ENCODE results near the gene EPHB6.

EPHB6 gene

GRCh38 chr7:142875456-142875855 is 20.6 kb downstream of the EPHB6 start:
- in situ Hi-C loops (cut with HindIII; ENCODE audit: low sequenced_read_pairs): no loop called here

GRCh38 chr7:142876236-142876960 is 21.5 kb downstream of the EPHB6 start:
- in situ Hi-C loops (cut with HindIII; ENCODE audit: low sequenced_read_pairs): no loop called here

GRCh38 chr7:142876991-142877910 is 22.4 kb downstream of the EPHB6 start:
- in situ Hi-C loops (cut with HindIII; ENCODE audit: low sequenced_read_pairs): no loop called here

GRCh38 chr7:142878315-142878714 is 23.4 kb downstream of the EPHB6 start:
- in situ Hi-C loops (cut with HindIII; ENCODE audit: low sequenced_read_pairs): no loop called here

- in situ Hi-C loops (cut with HindIII; ENCODE audit: low sequenced_read_pairs): no loop called here
Measured at GRCh38 chr7:142879060-142879459, 24.2 kb downstream of the EPHB6 start.

- in situ Hi-C loops (cut with HindIII; ENCODE audit: low sequenced_read_pairs): no loop called here
Measured at GRCh38 chr7:142880876-142881505, 26.1 kb downstream of the EPHB6 start.

- in situ Hi-C loops (cut with HindIII; ENCODE audit: low sequenced_read_pairs): no loop called here
Measured at GRCh38 chr7:142881586-142882337, 26.9 kb downstream of the EPHB6 start.

- in situ Hi-C loops (cut with HindIII; ENCODE audit: low sequenced_read_pairs): no loop called here
Measured at GRCh38 chr7:142882338-142882678, 27.4 kb downstream of the EPHB6 start.

- in situ Hi-C loops (cut with HindIII; ENCODE audit: low sequenced_read_pairs): no loop called here
Measured at GRCh38 chr7:142883145-142883544, 28.3 kb downstream of the EPHB6 start.

GRCh38 chr7:142883571-142884285 is 28.9 kb downstream of the EPHB6 start:
- in situ Hi-C loops (cut with HindIII; ENCODE audit: low sequenced_read_pairs): no loop called here

GRCh38 chr7:142884286-142884640 is 29.4 kb downstream of the EPHB6 start:
- in situ Hi-C loops (cut with HindIII; ENCODE audit: low sequenced_read_pairs): no loop called here

- in situ Hi-C loops (cut with HindIII; ENCODE audit: low sequenced_read_pairs): no loop called here
Measured at GRCh38 chr7:142885311-142886230, 30.7 kb downstream of the EPHB6 start, which contains the start of gene TRPV6. TRPV6 (minus strand) TSS chr7:142885745.

- in situ Hi-C loops (cut with HindIII; ENCODE audit: low sequenced_read_pairs): no loop called here
Measured at GRCh38 chr7:142886866-142887265, 32.0 kb downstream of the EPHB6 start.

GRCh38 chr7:142887282-142888015 is 32.6 kb downstream of the EPHB6 start:
- in situ Hi-C loops (cut with HindIII; ENCODE audit: low sequenced_read_pairs): no loop called here

GRCh38 chr7:142889816-142890215 is 34.9 kb downstream of the EPHB6 start:
- in situ Hi-C loops (cut with HindIII; ENCODE audit: low sequenced_read_pairs): no loop called here

GRCh38 chr7:142890874-142891485 is 36.1 kb downstream of the EPHB6 start:
- in situ Hi-C loops (cut with HindIII; ENCODE audit: low sequenced_read_pairs): no loop called here

GRCh38 chr7:142891490-142892082 is 36.7 kb downstream of the EPHB6 start:
- in situ Hi-C loops (cut with HindIII; ENCODE audit: low sequenced_read_pairs): no loop called here

GRCh38 chr7:142892951-142893350 is 38.1 kb downstream of the EPHB6 start:
- in situ Hi-C loops (cut with HindIII; ENCODE audit: low sequenced_read_pairs): no loop called here
